AG04450 (cell line): ENCODE results near the gene TCN2. TPM values are rescaled to one million over a fixed set of nuclear protein-coding genes. Genes with fewer than 3 reads are reported as not detected.

Experiments
- CTCF ChIA-PET: fragments of 300-600, 350-600 bp; formaldehyde crosslinking; extraction: SDS; loops from one replicate; lab custom pipeline; 2022; ENCODE audit warnings: antibody characterized with exemption, inconsistent platforms; lab: Charles Lee
- POLR2A ChIA-PET: fragments of 350-600 bp; formaldehyde crosslinking; extraction: SDS; loops from one replicate; lab custom pipeline; 2021; ENCODE audit warnings: antibody characterized with exemption, inconsistent platforms; lab: Yijun Ruan, JAX
- DNase-seq: peaks from one replicate; pipeline ENCODE4 v3.0.0-alpha.2; 2011; ENCODE audit warnings: low read depth, low spot score
- H3K27ac ChIP-seq: one replicate; pipeline ENCODE4 v1.5.1; 2012; ENCODE audit warnings: low read depth, low read length, control low read depth
- H3K27me3 ChIP-seq: one replicate; pipeline ENCODE4 v1.6.0; 2012; ENCODE audit warnings: low read length; ENCODE audit not compliant: control insufficient read depth, insufficient read depth
- H3K4me3 ChIP-seq: 2 replicates; pipeline ENCODE4 v1.5.1; 2011; ENCODE audit warnings: mild to moderate bottlenecking, low read depth, low read length, control low read depth
- H3K9me3 ChIP-seq: 2 replicates; pipeline ENCODE4 v1.5.1; 2012; ENCODE audit warnings: low read length; ENCODE audit not compliant: control insufficient read depth, insufficient read depth
- CTCF ChIP-seq: IDR thresholded peaks from 2 replicates; pipeline ENCODE4 v1.5.1; 2011; ENCODE audit warnings: low read depth, low read length, control low read depth, inconsistent platforms
- polyA plus RNA-seq: library from polyadenylated mRNA; depleted of rRNA; stranded (reverse); fragments of >200 nt; gene quantifications from 2 replicates; pipeline ENCODE4 v1.2.3, GENCODE V29; 2011

The TCN2 gene
- polyA plus RNA-seq, 1 experiment: 6.6 TPM

GRCh38 chr22:30662040-30662439, 55.1 kb downstream of the TCN2 start:
- ChIA-PET CTCF (interaction anchor here (0.7 to 1.1 kb wide), 2 partner anchors 29 to 231 kb away, joined by 3 to 7 read pairs; no protein-coding TSS in a partner anchor), POLR2A (no interaction called here)
- TF ChIP-seq CTCF: no peak
- no peaks in the 10 kb centered on the region for H3K27me3 ChIP-seq
- no peaks in the 10 kb centered on the region; the same call in 1 of the 2 replicates for H3K9me3 ChIP-seq
- H3K4me3 ChIP-seq: no peak overlapping the region
- no peak for DNase-seq
- no peak overlapping the region for H3K27ac ChIP-seq

- DNase-seq: no peak
- TF ChIP-seq CTCF: no peak
- H3K9me3 ChIP-seq: no peaks in the 10 kb centered on the region; the same call in 1 of the 2 replicates
- CTCF ChIA-PET: interaction anchor here (0.6 kb wide), 1 partner anchor 891 kb away, joined by 14 read pairs; no protein-coding TSS in a partner anchor
- POLR2A ChIA-PET: no interaction called here
- H3K4me3 ChIP-seq: no peak overlapping the region
- H3K27ac ChIP-seq: no peak overlapping the region
- H3K27me3 ChIP-seq: no peaks in the 10 kb centered on the region
Measured at GRCh38 chr22:30664798-30665197, 57.8 kb downstream of the TCN2 start.

- H3K4me3 ChIP-seq: no peak overlapping the region
- no peak overlapping the region for H3K27ac ChIP-seq
- no peak for TF ChIP-seq CTCF
- ChIA-PET POLR2A (no interaction called here), CTCF (no interaction called here)
- no peak for DNase-seq
- no peaks in the 10 kb centered on the region for H3K27me3 ChIP-seq
- H3K9me3 ChIP-seq: no peaks in the 10 kb centered on the region; the same call in 1 of the 2 replicates
Measured at GRCh38 chr22:30665266-30665665, 58.3 kb downstream of the TCN2 start.

- Histone ChIP-seq H3K27me3 (no peaks in the 10 kb centered on the region), H3K9me3 (no peaks in the 10 kb centered on the region; the same call in 1 of the 2 replicates), H3K27ac (no peak overlapping the region), H3K4me3 (no peak overlapping the region)
- no peak for DNase-seq
- ChIA-PET POLR2A (no interaction called here), CTCF (no interaction called here)
- TF ChIP-seq CTCF: no peak
Measured at GRCh38 chr22:30665786-30666185, 58.8 kb downstream of the TCN2 start.

- no peak overlapping the region for H3K27ac ChIP-seq
- no peak for DNase-seq
- ChIA-PET CTCF (interaction anchor here (1.3 kb wide), 1 partner anchor 32 kb away, joined by 7 read pairs; the partner anchor contains the start of gene SLC35E4), POLR2A (interaction anchor here (0.6 to 2.3 kb wide), 2 partner anchors 32 to 255 kb away, joined by 5 to 9 read pairs; partner anchors contain the start of gene SLC35E4)
- TF ChIP-seq CTCF: no peak
- no peaks in the 10 kb centered on the region for H3K27me3 ChIP-seq
- peak overlapping the region; percentile 90 for H3K4me3 ChIP-seq
- no peaks in the 10 kb centered on the region; the same call in 1 of the 2 replicates for H3K9me3 ChIP-seq
Measured at GRCh38 chr22:30667107-30667493, 60.1 kb downstream of the TCN2 start.
